Measurements from ENCODE around the gene PCDH17. TPM values are rescaled to one million over a fixed set of nuclear protein-coding genes. Genes with fewer than 3 reads are reported as not detected.

Gene PCDH17
- polyA plus RNA-seq, 3 donors = not detected

- no peak overlapping the region for H3K4me3 Mint-ChIP-seq
- Histone ChIP-seq H3K4me1 (ENCODE audit: control insufficient read depth in 1 of 2, insufficient read depth in 2 of 2, low read length in 2 of 2) (no peaks in the 10 kb centered on the region), H3K9ac (ENCODE audit: insufficient read depth, low read length, poor library complexity, severe bottlenecking) (no peak overlapping the region), H4K20me1 (ENCODE audit: insufficient read depth, low read length) (no peaks in the 10 kb centered on the region), H3K9me3 (replicated peaks in 1 of 2; ENCODE audit: control insufficient read depth in 1 of 2, insufficient read depth in 1 of 2, low read length in 2 of 2) (no peaks in the 10 kb centered on the region), H3K36me3 (replicated peaks in 1 of 2; ENCODE audit: control insufficient read depth in 1 of 2, insufficient read depth in 2 of 2, low read length in 2 of 2) (no peaks in the 10 kb centered on the region), H3K27ac (ENCODE audit: low read depth in 1 of 2, low read length in 2 of 2) (no peak overlapping the region), H3K27me3 (ENCODE audit: control insufficient read depth in 2 of 2, insufficient read depth in 2 of 2, low read length in 2 of 2) (no peaks in the 10 kb centered on the region), H3K4me2 (replicated peaks; ENCODE audit: extremely low read depth, low read length, poor library complexity, severe bottlenecking) (no peak overlapping the region), H2AFZ (ENCODE audit: insufficient read depth, low read depth, low read length, poor library complexity, severe bottlenecking) (no peak overlapping the region), H3K4me3 (replicated peaks in 1 of 3; ENCODE audit: low read depth in 2 of 3, low read length in 3 of 3) (no peak overlapping the region), H3K79me2 (ENCODE audit: insufficient read depth, low read length) (no peaks in the 10 kb centered on the region)
- H3K27ac Mint-ChIP-seq = no peak overlapping the region
- no peak for DNase-seq
- WGBS (ENCODE audit: insufficient coverage) = no CpG with 5 or more reads among the region's 2 CpGs
- no peaks in the 10 kb centered on the region for H3K4me1 Mint-ChIP-seq
- no peaks in the 10 kb centered on the region for H3K27me3 Mint-ChIP-seq (ENCODE audit: low read depth in 3 of 3)
- intact Hi-C loops (cut with micrococcal nuclease) = no loop called here
- H3K36me3 Mint-ChIP-seq = no peaks in the 10 kb centered on the region
- H3K9me3 Mint-ChIP-seq = peaks cover 0 to 4% (median 0%) of the 10 kb centered on the region in 7 donors
- no peak for TF ChIP-seq CTCF (IDR thresholded peaks at IDR 0.05)
These were observed 107.5 kb downstream of the PCDH17 start for GRCh38 chr13:57739089-57739488.

GRCh38 chr13:57739543-57740190 is 108.1 kb downstream of the PCDH17 start:
- Histone ChIP-seq H4K20me1 (ENCODE audit: insufficient read depth, low read length) (no peaks in the 10 kb centered on the region), H3K36me3 (replicated peaks in 1 of 2; ENCODE audit: control insufficient read depth in 1 of 2, insufficient read depth in 2 of 2, low read length in 2 of 2) (no peaks in the 10 kb centered on the region), H3K4me1 (ENCODE audit: control insufficient read depth in 1 of 2, insufficient read depth in 2 of 2, low read length in 2 of 2) (no peaks in the 10 kb centered on the region), H3K27ac (ENCODE audit: low read depth in 1 of 2, low read length in 2 of 2) (no peak overlapping the region), H3K4me3 (replicated peaks in 1 of 3; ENCODE audit: low read depth in 2 of 3, low read length in 3 of 3) (no peak overlapping the region), H2AFZ (ENCODE audit: insufficient read depth, low read depth, low read length, poor library complexity, severe bottlenecking) (no peak overlapping the region), H3K4me2 (replicated peaks; ENCODE audit: extremely low read depth, low read length, poor library complexity, severe bottlenecking) (no peak overlapping the region), H3K79me2 (ENCODE audit: insufficient read depth, low read length) (no peaks in the 10 kb centered on the region), H3K9me3 (replicated peaks in 1 of 2; ENCODE audit: control insufficient read depth in 1 of 2, insufficient read depth in 1 of 2, low read length in 2 of 2) (no peaks in the 10 kb centered on the region), H3K27me3 (ENCODE audit: control insufficient read depth in 2 of 2, insufficient read depth in 2 of 2, low read length in 2 of 2) (no peaks in the 10 kb centered on the region), H3K9ac (ENCODE audit: insufficient read depth, low read length, poor library complexity, severe bottlenecking) (no peak overlapping the region)
- Mint-ChIP-seq H3K4me3 (no peak overlapping the region), H3K9me3 (peaks cover 0 to 4% (median 0%) of the 10 kb centered on the region in 7 donors), H3K27me3 (ENCODE audit: low read depth in 3 of 3) (no peaks in the 10 kb centered on the region), H3K27ac (no peak overlapping the region), H3K36me3 (no peaks in the 10 kb centered on the region), H3K4me1 (no peaks in the 10 kb centered on the region)
- intact Hi-C loops (cut with micrococcal nuclease) = no loop called here
- TF ChIP-seq CTCF (IDR thresholded peaks at IDR 0.05) = no peak
- no peak for DNase-seq
- WGBS (ENCODE audit: insufficient coverage) = no CpG with 5 or more reads among the region's 4 CpGs
